Tibial nerve (tissue), 4 donors: Measurements from ENCODE around the gene ORAI1. TPM values are rescaled to one million over a fixed set of nuclear protein-coding genes. Genes with fewer than 3 reads are reported as not detected.

Experiments used
- DNase-seq, 2 donors: peaks; one replicate each; pipeline ENCODE4 v3.0.0-alpha.2; 2019; ENCODE audit warnings: low spot score in 2 of 2
- H3K27ac ChIP-seq, 4 donors: fragments of 200-600 bp; sonication (generic) in 3 of 4; one replicate each; pipeline ENCODE4 v1.5.1; 2017 to 2019; ENCODE audit warnings: mild to moderate bottlenecking in 1 of 4
- H3K27me3 ChIP-seq, 2 donors: fragments of 200-600 bp; sonication (generic) in 1 of 2; one replicate each; pipeline versions ENCODE4 v1.5.1 to v1.6.0; 2017 to 2019
- H3K36me3 ChIP-seq, 3 donors: fragments of 200-600 bp; sonication (generic); one replicate each; pipeline ENCODE4 v1.5.1; 2018 to 2019
- H3K4me1 ChIP-seq, 4 donors: fragments of 200-600 bp; sonication (generic) in 3 of 4; one replicate each; pipeline ENCODE4 v1.5.1; 2017 to 2019
- H3K4me3 ChIP-seq, 4 donors: fragments of 200-600 bp; sonication (generic) in 3 of 4; one replicate each; pipeline ENCODE4 v1.5.1; 2017 to 2019; ENCODE audit warnings: mild to moderate bottlenecking in 1 of 4, moderate library complexity in 1 of 4
- H3K9me3 ChIP-seq, 4 donors: fragments of 200-600 bp; sonication (generic) in 3 of 4; one replicate each; pipeline ENCODE4 v1.5.1; 2017 to 2019
- EP300 ChIP-seq, 2 donors: sonication (generic); formaldehyde crosslinking; IDR thresholded peaks; one replicate each; pipeline ENCODE4 v1.6.1; 2017; ENCODE audit warnings: antibody characterized with exemption in 2 of 2, mild to moderate bottlenecking in 1 of 2
- POLR2A ChIP-seq, 2 donors: fragments of 450-650 bp; IDR thresholded peaks; one replicate each; pipeline ENCODE4 v1.6.1; 2017; ENCODE audit warnings: antibody characterized with exemption in 2 of 2, mild to moderate bottlenecking in 2 of 2, moderate library complexity in 2 of 2
- WGBS, 2 donors: methylation state at CpG; one replicate each; pipeline ENCODE4 v1.1.5; 2018; 5-methylcytosine and 5-hydroxymethylcytosine counted together
- total RNA-seq, 4 donors: library from RNA; depleted of rRNA; stranded (reverse); fragments of >200 nt; gene quantifications; one replicate each; pipeline ENCODE4 v1.1.0, GENCODE V29; 2016
- TF ChIP-seq, protein P1 (sequence below), 5 experiments: fragments of 200-600 bp in 3 of 5; fragments of 450-650 bp in 2 of 5; sonication (generic) in 3 of 5; IDR thresholded peaks; one replicate each; pipeline ENCODE4 v1.5.1; 2016 to 2019; ENCODE audit warnings: antibody characterized with exemption in 5 of 5, mild to moderate bottlenecking in 3 of 5, moderate library complexity in 2 of 5

Gene ORAI1
- total RNA-seq, 4 donors from 2014 or later = 5.9 to 13.2 (median 10.4) TPM

DNA sequence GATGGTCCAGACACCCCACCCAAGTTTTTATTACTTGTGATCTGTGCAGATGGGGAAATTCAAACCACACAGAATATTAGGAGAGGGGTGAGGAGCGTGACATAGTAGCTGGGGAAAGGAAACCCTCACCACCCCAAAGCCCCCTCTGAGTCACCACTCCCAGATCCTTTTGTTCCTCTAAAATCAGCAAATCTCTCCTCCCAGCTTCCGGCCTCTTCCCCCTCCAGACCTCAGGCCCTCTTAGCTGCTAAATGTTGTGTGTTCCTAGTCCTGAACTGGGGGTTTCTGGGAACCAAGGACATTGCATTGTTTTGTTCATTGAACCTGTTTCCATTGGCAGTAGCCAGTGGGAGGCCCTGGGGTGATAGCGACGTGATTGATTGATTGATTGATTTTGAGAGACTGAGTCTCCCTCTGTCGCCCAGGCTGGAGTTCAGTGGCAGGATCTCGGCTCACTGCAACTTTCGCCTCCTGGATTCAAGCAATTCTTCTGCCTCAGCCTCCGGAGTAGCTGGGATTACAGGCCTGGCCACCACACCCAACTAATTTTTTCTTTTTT, 5.9 kb upstream of the ORAI1 start:
- TF ChIP-seq, protein P1, sequence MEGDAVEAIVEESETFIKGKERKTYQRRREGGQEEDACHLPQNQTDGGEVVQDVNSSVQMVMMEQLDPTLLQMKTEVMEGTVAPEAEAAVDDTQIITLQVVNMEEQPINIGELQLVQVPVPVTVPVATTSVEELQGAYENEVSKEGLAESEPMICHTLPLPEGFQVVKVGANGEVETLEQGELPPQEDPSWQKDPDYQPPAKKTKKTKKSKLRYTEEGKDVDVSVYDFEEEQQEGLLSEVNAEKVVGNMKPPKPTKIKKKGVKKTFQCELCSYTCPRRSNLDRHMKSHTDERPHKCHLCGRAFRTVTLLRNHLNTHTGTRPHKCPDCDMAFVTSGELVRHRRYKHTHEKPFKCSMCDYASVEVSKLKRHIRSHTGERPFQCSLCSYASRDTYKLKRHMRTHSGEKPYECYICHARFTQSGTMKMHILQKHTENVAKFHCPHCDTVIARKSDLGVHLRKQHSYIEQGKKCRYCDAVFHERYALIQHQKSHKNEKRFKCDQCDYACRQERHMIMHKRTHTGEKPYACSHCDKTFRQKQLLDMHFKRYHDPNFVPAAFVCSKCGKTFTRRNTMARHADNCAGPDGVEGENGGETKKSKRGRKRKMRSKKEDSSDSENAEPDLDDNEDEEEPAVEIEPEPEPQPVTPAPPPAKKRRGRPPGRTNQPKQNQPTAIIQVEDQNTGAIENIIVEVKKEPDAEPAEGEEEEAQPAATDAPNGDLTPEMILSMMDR (IDR thresholded peaks at IDR 0.05) = no peak
- TF ChIP-seq POLR2A (IDR thresholded peaks at IDR 0.05) (no peak), EP300 (IDR thresholded peaks at IDR 0.05) (no peak)
- no peak overlapping the region for H3K4me3 ChIP-seq
- H3K4me1 ChIP-seq = peaks cover 0 to 6% (median 0%) of the 10 kb centered on the region in 4 donors
- H3K27me3 ChIP-seq = no peaks in the 10 kb centered on the region
- DNase-seq = no peak
- no peak overlapping the region for H3K27ac ChIP-seq
- 68% methylated on average over 8 of the region's 8 CpGs for WGBS, 2 donors
- H3K9me3 ChIP-seq = no peaks in the 10 kb centered on the region
- H3K36me3 ChIP-seq = no peaks in the 10 kb centered on the region

DNA sequence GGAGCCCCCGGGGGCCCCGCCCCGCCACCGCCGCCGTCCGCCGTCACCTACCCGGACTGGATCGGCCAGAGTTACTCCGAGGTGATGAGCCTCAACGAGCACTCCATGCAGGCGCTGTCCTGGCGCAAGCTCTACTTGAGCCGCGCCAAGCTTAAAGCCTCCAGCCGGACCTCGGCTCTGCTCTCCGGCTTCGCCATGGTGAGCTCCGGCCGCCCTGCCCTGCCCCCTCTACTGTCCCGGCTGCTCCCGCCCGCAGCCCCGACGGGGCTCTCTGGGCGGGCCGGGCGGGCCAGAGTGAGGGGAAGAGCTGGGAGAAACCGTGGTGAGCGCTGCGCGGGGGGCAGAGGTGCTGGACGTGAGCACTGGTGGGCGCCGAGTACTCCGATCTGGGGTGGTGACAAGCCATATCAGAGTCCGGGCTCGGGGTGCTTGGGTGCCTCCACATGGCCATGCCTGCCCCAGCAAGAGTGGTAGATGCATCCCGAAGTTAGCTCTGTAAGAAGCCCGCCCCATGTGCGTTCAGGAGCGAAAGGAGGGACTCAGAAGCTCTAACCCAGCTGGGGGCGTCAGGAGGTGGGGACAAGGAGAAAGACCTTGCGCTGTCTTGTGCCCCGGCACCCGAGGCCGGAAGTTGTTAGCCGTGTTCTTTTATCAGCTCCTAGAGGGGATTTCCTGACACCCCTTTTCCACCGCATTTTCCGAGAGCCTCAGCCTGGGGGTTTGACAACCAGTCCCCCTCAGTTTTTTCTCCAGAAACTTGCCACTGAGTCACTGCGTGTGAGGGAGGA, 717 bp downstream of the ORAI1 start:
- Histone ChIP-seq H3K4me1 (peaks cover 0 to 62% (median 44%) of the 10 kb centered on the region in 4 donors), H3K9me3 (no peaks in the 10 kb centered on the region), H3K4me3 (peak overlapping the region; percentile 60 to 95 (median 66)), H3K27ac (peak overlapping the region; percentile 72 to 95 (median 90)), H3K27me3 (no peaks in the 10 kb centered on the region), H3K36me3 (no peaks in the 10 kb centered on the region)
- peak; percentile 19 to 44 for DNase-seq
- TF ChIP-seq EP300 (IDR thresholded peaks at IDR 0.05) = peak in 1 of 2 donors; percentile 8
- TF ChIP-seq POLR2A (IDR thresholded peaks at IDR 0.05) = no peak
- TF ChIP-seq, protein P1 (IDR thresholded peaks at IDR 0.05) = peak in 1 of 5 experiments; percentile 16
- WGBS, 2 donors = 1% methylated on average over 32 to 39 of the region's 53 CpGs

DNA sequence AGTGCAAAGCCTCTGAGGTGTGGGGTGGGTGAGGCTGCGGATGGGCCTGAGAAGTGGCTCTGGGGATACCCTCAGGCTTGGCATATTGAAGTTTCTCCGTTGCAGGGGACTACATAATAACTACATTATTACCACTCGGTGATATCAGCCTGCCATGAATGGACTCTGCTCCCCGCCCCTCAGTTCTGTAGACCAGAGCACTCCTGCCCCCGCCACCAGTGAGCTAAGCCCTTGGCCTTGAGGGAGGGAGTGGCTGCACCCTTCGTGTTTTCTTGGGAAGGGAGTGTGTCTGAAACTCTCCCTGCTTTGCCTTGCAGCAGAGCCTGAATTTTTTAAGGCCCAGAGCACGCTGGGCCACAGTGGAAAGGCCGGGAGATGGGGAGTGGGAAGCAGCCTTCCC, 1.7 kb downstream of the ORAI1 start:
- 17 to 25% methylated on average over 8 of the region's 8 CpGs for WGBS, 2 donors
- H3K9me3 ChIP-seq = no peaks in the 10 kb centered on the region
- TF ChIP-seq POLR2A (IDR thresholded peaks at IDR 0.05) (no peak), EP300 (IDR thresholded peaks at IDR 0.05) (no peak)
- TF ChIP-seq, protein P1 (IDR thresholded peaks at IDR 0.05) = no peak
- H3K4me3 ChIP-seq = peak overlapping the region; percentile 60 to 95 (median 66)
- H3K27me3 ChIP-seq = no peaks in the 10 kb centered on the region
- peaks cover 0 to 71% (median 54%) of the 10 kb centered on the region in 4 donors for H3K4me1 ChIP-seq
- peak overlapping the region; percentile 72 to 95 (median 90) for H3K27ac ChIP-seq
- no peak for DNase-seq
- no peaks in the 10 kb centered on the region for H3K36me3 ChIP-seq

DNA sequence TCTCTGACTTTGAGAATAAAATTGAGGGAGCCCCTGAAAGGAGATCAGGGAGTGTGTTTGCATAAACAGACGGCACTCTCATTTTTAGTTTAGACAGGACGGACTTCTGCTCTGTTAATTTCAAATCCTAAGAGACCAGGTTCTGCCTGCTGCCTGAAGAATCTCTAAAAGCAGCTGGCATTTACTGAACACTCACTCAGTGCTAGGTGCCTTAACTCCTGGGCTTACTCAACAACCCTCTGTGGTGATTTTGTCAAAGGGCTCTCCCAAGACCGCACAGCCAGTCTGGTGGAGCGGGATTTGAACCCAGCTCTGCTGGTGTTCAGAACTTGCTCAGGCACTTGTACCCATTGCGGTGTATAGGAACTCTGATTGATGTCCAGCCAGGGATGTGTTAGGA, 2.2 kb downstream of the ORAI1 start:
- Histone ChIP-seq H3K36me3 (no peaks in the 10 kb centered on the region), H3K4me3 (peak overlapping the region in 3 of 4 donors; percentile 65 to 95 (median 67)), H3K27ac (peak overlapping the region in 3 of 4 donors; percentile 90 to 95 (median 91)), H3K9me3 (no peaks in the 10 kb centered on the region), H3K4me1 (peaks cover 0 to 75% (median 58%) of the 10 kb centered on the region in 4 donors), H3K27me3 (no peaks in the 10 kb centered on the region)
- TF ChIP-seq, protein P1 (IDR thresholded peaks at IDR 0.05) = no peak
- TF ChIP-seq EP300 (IDR thresholded peaks at IDR 0.05) (no peak), POLR2A (IDR thresholded peaks at IDR 0.05) (no peak)
- 72 to 73% methylated on average over 5 of the region's 5 CpGs for WGBS, 2 donors
- DNase-seq = no peak

DNA sequence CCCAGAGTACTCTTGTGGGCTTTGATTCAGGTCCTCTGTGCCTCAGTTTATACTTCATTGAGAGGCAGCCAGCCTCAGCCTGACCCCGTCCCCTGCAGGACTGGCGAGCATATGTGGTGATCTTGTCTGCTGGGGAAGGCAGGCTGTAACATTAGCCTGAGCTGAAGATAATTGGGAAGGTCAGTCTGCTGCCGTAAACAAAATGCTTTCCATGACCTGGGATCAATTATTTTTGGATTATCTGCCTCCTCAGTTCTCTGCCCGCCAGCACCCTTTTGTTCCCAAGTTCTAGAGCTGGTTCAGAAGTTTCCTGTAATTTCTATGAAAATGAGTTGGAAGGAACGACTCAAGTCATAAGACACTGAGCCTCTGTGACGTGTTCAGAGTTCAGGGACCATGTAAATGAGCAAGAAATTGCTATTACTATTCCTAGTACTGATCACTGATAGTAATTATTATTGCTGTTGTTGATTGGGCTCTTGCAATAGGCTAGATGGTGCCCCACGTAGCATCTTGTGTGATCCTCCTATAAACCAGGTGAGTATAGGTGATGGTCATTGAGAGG, 4.5 kb downstream of the ORAI1 start:
- H3K27ac ChIP-seq = peak overlapping the region in 2 of 4 donors; percentile 90 to 95
- TF ChIP-seq, protein P1 (IDR thresholded peaks at IDR 0.05) = no peak
- TF ChIP-seq EP300 (IDR thresholded peaks at IDR 0.05) = no peak
- H3K4me1 ChIP-seq = peaks cover 0 to 69% (median 56%) of the 10 kb centered on the region in 4 donors

More for the DNA sequence above, 4.5 kb downstream of the ORAI1 start:
- no peaks in the 10 kb centered on the region for H3K9me3 ChIP-seq
- H3K4me3 ChIP-seq = no peak overlapping the region
- no peaks in the 10 kb centered on the region for H3K27me3 ChIP-seq
- 48 to 50% methylated on average over 7 of the region's 7 CpGs for WGBS, 2 donors
- DNase-seq = no peak
- no peaks in the 10 kb centered on the region for H3K36me3 ChIP-seq
